ENCODE data around the gene OLIG2. TPM values are rescaled to one million over a fixed set of nuclear protein-coding genes. Genes with fewer than 3 reads are reported as not detected.

Gene OLIG2
- total RNA-seq, 1 donor from 2014 or later, result not detected

GRCh38 chr21:33067457-33067856 is 41.7 kb downstream of the OLIG2 start:
- Histone ChIP-seq H3K36me3 (no peaks in the 10 kb centered on the region), H3K27me3 (peaks cover 6% of the 10 kb centered on the region), H3K4me1 (peaks cover 13% of the 10 kb centered on the region), H3K9me3 (no peaks in the 10 kb centered on the region), H3K4me3 (no peak overlapping the region), H3K27ac (no peak overlapping the region)
- no peak for TF ChIP-seq POLR2AphosphoS5 (IDR thresholded peaks at IDR 0.05; ENCODE audit: insufficient read depth in 1 of 2, low read depth in 1 of 2)
- DNase-seq (ENCODE audit: extremely low spot score in 2 of 2), result no peak
- intact Hi-C loops (cut with DNase I), result no loop called here

- no peak overlapping the region for H3K27ac ChIP-seq
- H3K9me3 ChIP-seq, result no peaks in the 10 kb centered on the region
- no peaks in the 10 kb centered on the region for H3K36me3 ChIP-seq
- H3K4me1 ChIP-seq, result peaks cover 13% of the 10 kb centered on the region
- DNase-seq (ENCODE audit: extremely low spot score in 2 of 2), result no peak
- TF ChIP-seq POLR2A (IDR thresholded peaks at IDR 0.05) (no peak), POLR2AphosphoS5 (IDR thresholded peaks at IDR 0.05; ENCODE audit: insufficient read depth in 1 of 2, low read depth in 1 of 2) (no peak), CTCF (IDR thresholded peaks at IDR 0.05) (no peak)
- no peak overlapping the region for H3K4me3 ChIP-seq
- intact Hi-C loops (cut with DNase I), result no loop called here
- peaks cover 6% of the 10 kb centered on the region for H3K27me3 ChIP-seq
Observed at GRCh38 chr21:33069243-33069642, 43.5 kb downstream of the OLIG2 start.

- no peak for DNase-seq (ENCODE audit: extremely low spot score in 2 of 2)
- H3K27ac ChIP-seq, result no peak overlapping the region
- no peaks in the 10 kb centered on the region for H3K36me3 ChIP-seq
- TF ChIP-seq POLR2AphosphoS5 (IDR thresholded peaks at IDR 0.05; ENCODE audit: insufficient read depth in 1 of 2, low read depth in 1 of 2) (no peak), CTCF (IDR thresholded peaks at IDR 0.05) (no peak), POLR2A (IDR thresholded peaks at IDR 0.05) (no peak)
- peaks cover 13% of the 10 kb centered on the region for H3K4me1 ChIP-seq
- H3K4me3 ChIP-seq, result peak overlapping the region in 1 of 2 donors; percentile 40
- no peaks in the 10 kb centered on the region for H3K9me3 ChIP-seq
- intact Hi-C loops (cut with DNase I), result no loop called here
- H3K27me3 ChIP-seq, result peaks cover 6% of the 10 kb centered on the region
Observed at GRCh38 chr21:33069645-33069993, 43.9 kb downstream of the OLIG2 start.

- H3K27ac ChIP-seq, result no peak within 1 kb of the TSS
- no peaks in the 10 kb centered on the region for H3K9me3 ChIP-seq
- intact Hi-C loops (cut with DNase I), result loop anchor here (2.0 kb wide), 1 partner anchor 47 kb away; no protein-coding TSS in a partner anchor
- TF ChIP-seq POLR2AphosphoS5 (IDR thresholded peaks at IDR 0.05; ENCODE audit: insufficient read depth in 1 of 2, low read depth in 1 of 2) (no peak), CTCF (IDR thresholded peaks at IDR 0.05) (no peak), POLR2A (IDR thresholded peaks at IDR 0.05) (no peak)
- H3K36me3 ChIP-seq, result no peaks in the 10 kb centered on the region
- H3K4me3 ChIP-seq, result peak within 1 kb of the TSS; percentile 20 to 40
- peaks cover 17% of the 10 kb centered on the region for H3K4me1 ChIP-seq
- peaks cover 6% of the 10 kb centered on the region for H3K27me3 ChIP-seq
- DNase-seq (ENCODE audit: extremely low spot score in 2 of 2), result no peak
Observed at GRCh38 chr21:33069994-33070743, 44.4 kb downstream of the OLIG2 start, which contains the start of gene OLIG1. TSS of gene OLIG1 (plus strand) at chr21:33070141. CDS start at chr21:33070247, 106 bp downstream.

- Histone ChIP-seq H3K4me3 (peak overlapping the region; percentile 17 to 40), H3K27ac (no peak overlapping the region), H3K27me3 (peaks cover 6% of the 10 kb centered on the region), H3K4me1 (peaks cover 22% of the 10 kb centered on the region), H3K36me3 (no peaks in the 10 kb centered on the region), H3K9me3 (no peaks in the 10 kb centered on the region)
- no peak for DNase-seq (ENCODE audit: extremely low spot score in 2 of 2)
- intact Hi-C loops (cut with DNase I), result loop anchor here (2.0 kb wide), 1 partner anchor 48 kb away; no protein-coding TSS in a partner anchor
- TF ChIP-seq CTCF (IDR thresholded peaks at IDR 0.05), result no peak
- TF ChIP-seq POLR2AphosphoS5 (IDR thresholded peaks at IDR 0.05; ENCODE audit: insufficient read depth in 1 of 2, low read depth in 1 of 2), result no peak
- no peak for TF ChIP-seq POLR2A (IDR thresholded peaks at IDR 0.05)
Observed at GRCh38 chr21:33070744-33070997, 44.9 kb downstream of the OLIG2 start.

Data from vagina (tissue), 2 donors.